ENCODE data around the gene CD302.

- TF ChIP-seq TCF12 (IDR thresholded peaks at IDR 0.05; ENCODE audit: low read depth, low read length): no peak
- TF ChIP-seq CTCF (IDR thresholded peaks at IDR 0.05 in 2 of 3, conservative IDR thresholded peaks at IDR 0.05 in 1 of 3; ENCODE audit: control insufficient read depth in 2 of 3, extremely low read depth in 1 of 3, insufficient read depth in 1 of 3, low read depth in 3 of 3, low read length in 3 of 3): no peak
- no peak for TF ChIP-seq JUND (IDR thresholded peaks at IDR 0.05; ENCODE audit: low read depth, low read length)
Measured at GRCh38 chr2:159783556-159783955, 14.5 kb downstream of the CD302 start.
